ENCODE measurements around the gene GAS7. TPM values are rescaled to one million over a fixed set of nuclear protein-coding genes. Genes with fewer than 3 reads are reported as not detected.

GAS7 gene
- polyA plus RNA-seq, 1 donor (not counting 4 experiments of a cell fraction or from before 2014, with no cell fraction given): 0.10 TPM

DNA sequence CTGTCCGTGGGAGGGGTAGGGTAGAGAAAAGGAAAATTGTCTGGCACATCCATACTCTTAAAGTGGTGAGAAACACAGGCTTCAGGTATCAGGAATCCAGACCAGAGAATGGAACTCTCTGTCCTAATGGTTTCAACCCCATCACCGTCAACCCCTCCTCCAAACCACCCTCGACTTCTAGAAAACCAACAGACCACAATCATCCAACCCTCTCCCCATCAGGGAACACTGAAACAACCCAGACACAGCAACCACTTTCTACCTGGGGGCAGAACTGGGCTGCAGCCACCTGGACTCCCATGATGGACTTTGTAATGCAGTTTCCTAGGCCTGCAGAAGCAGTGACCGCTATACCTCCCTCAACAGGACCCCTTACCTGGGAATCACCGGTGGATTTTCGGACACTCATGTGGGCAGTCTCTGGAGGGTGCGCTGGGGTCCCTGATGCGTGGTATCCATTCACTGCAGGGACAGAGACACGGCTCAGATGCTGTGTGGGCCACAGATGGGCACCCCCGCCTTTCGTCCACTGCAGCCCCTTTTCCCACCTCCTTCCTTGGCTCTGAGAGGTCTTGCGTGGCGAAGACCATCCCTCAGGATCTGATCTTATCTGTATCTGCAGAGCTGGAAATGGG lies 229.0 kb downstream of the GAS7 start:
- H4K20me1 ChIP-seq (ENCODE audit: control insufficient read depth, extremely low read depth, insufficient read depth, low read length): no peaks in the 10 kb centered on the region
- H3K9me3 ChIP-seq (ENCODE audit: control insufficient read depth, low read depth, low read length): no peaks in the 10 kb centered on the region
- dilution Hi-C loops (cut with MboI; ENCODE audit: extremely low pct_ligation_motif_present, low sequenced_read_pairs): no loop called here
- FAIRE-seq (no peak), DNase-seq (ENCODE audit: low read depth, low spot score) (no peak)
- H3K27me3 ChIP-seq (ENCODE audit: control insufficient read depth, extremely low read depth, insufficient read depth, low read length): no peaks in the 10 kb centered on the region
- no peak overlapping the region for H3K9ac ChIP-seq (ENCODE audit: control insufficient read depth, extremely low read depth, insufficient read depth, low read length)
- H3K79me2 ChIP-seq (ENCODE audit: control insufficient read depth, insufficient read depth, low read length): no peaks in the 10 kb centered on the region
- no peak overlapping the region for H3K4me2 ChIP-seq (ENCODE audit: control insufficient read depth, extremely low read depth, insufficient read depth, low read depth, low read length)
- H3K9me1 ChIP-seq (ENCODE audit: control insufficient read depth, extremely low read depth, insufficient read depth, low read length): no peaks in the 10 kb centered on the region
- no peak overlapping the region for H3K4me3 ChIP-seq (ENCODE audit: control insufficient read depth in 2 of 3, extremely low read depth in 1 of 3, insufficient read depth in 2 of 3, low read depth in 1 of 3, low read length in 3 of 3)
- no peak overlapping the region for H2AFZ ChIP-seq (ENCODE audit: control insufficient read depth, low read length)
- no peak for TF ChIP-seq EZH2 (IDR thresholded peaks at IDR 0.05; ENCODE audit: low read length)
- TF ChIP-seq, protein P1, sequence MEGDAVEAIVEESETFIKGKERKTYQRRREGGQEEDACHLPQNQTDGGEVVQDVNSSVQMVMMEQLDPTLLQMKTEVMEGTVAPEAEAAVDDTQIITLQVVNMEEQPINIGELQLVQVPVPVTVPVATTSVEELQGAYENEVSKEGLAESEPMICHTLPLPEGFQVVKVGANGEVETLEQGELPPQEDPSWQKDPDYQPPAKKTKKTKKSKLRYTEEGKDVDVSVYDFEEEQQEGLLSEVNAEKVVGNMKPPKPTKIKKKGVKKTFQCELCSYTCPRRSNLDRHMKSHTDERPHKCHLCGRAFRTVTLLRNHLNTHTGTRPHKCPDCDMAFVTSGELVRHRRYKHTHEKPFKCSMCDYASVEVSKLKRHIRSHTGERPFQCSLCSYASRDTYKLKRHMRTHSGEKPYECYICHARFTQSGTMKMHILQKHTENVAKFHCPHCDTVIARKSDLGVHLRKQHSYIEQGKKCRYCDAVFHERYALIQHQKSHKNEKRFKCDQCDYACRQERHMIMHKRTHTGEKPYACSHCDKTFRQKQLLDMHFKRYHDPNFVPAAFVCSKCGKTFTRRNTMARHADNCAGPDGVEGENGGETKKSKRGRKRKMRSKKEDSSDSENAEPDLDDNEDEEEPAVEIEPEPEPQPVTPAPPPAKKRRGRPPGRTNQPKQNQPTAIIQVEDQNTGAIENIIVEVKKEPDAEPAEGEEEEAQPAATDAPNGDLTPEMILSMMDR (optimal IDR thresholded peaks at IDR 0.05 in 1 of 3, IDR thresholded peaks at IDR 0.05 in 1 of 3, conservative IDR thresholded peaks at IDR 0.05 in 1 of 3; ENCODE audit: extremely low read depth in 1 of 3, insufficient read depth in 2 of 3, low read length in 3 of 3): no peak
- no peaks in the 10 kb centered on the region for H3K36me3 ChIP-seq (ENCODE audit: control insufficient read depth in 2 of 2, extremely low read depth in 1 of 2, insufficient read depth in 2 of 2, low read length in 2 of 2)
- H3K27ac ChIP-seq (ENCODE audit: control insufficient read depth, insufficient read depth, low read length): no peak overlapping the region
- H3K4me1 ChIP-seq (ENCODE audit: control insufficient read depth, extremely low read depth, insufficient read depth, low read length): no peaks in the 10 kb centered on the region

DNA sequence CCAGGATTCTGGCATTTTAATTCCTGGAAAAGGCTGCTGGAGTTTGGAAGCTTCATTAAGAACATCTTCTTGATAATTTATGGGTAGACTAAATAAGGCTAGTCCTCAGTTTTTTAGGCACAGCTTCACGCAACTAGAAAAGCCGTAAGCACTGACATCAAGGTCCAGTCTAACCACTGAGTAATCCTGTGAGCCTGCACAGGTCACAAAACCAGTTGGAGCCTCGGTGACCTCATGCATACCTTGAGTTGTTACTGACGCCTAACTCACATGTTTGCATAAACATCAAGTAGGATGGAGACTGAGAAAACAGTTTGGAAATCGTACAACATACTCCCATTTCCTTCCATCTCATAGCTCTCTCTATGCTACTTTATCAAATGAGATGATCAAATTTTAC lies 229.5 kb downstream of the GAS7 start:
- Histone ChIP-seq H3K27me3 (ENCODE audit: control insufficient read depth, extremely low read depth, insufficient read depth, low read length) (no peaks in the 10 kb centered on the region), H4K20me1 (ENCODE audit: control insufficient read depth, extremely low read depth, insufficient read depth, low read length) (no peaks in the 10 kb centered on the region), H3K9me1 (ENCODE audit: control insufficient read depth, extremely low read depth, insufficient read depth, low read length) (no peaks in the 10 kb centered on the region), H3K36me3 (ENCODE audit: control insufficient read depth in 2 of 2, extremely low read depth in 1 of 2, insufficient read depth in 2 of 2, low read length in 2 of 2) (no peaks in the 10 kb centered on the region), H2AFZ (ENCODE audit: control insufficient read depth, low read length) (no peak overlapping the region), H3K4me1 (ENCODE audit: control insufficient read depth, extremely low read depth, insufficient read depth, low read length) (no peaks in the 10 kb centered on the region), H3K4me2 (ENCODE audit: control insufficient read depth, extremely low read depth, insufficient read depth, low read depth, low read length) (no peak overlapping the region), H3K79me2 (ENCODE audit: control insufficient read depth, insufficient read depth, low read length) (no peaks in the 10 kb centered on the region), H3K4me3 (ENCODE audit: control insufficient read depth in 2 of 3, extremely low read depth in 1 of 3, insufficient read depth in 2 of 3, low read depth in 1 of 3, low read length in 3 of 3) (no peak overlapping the region), H3K27ac (ENCODE audit: control insufficient read depth, insufficient read depth, low read length) (no peak overlapping the region), H3K9me3 (ENCODE audit: control insufficient read depth, low read depth, low read length) (no peaks in the 10 kb centered on the region), H3K9ac (ENCODE audit: control insufficient read depth, extremely low read depth, insufficient read depth, low read length) (no peak overlapping the region)
- FAIRE-seq (no peak), DNase-seq (ENCODE audit: low read depth, low spot score) (no peak)
- TF ChIP-seq EZH2 (IDR thresholded peaks at IDR 0.05; ENCODE audit: low read length): no peak
- TF ChIP-seq, protein P1 (optimal IDR thresholded peaks at IDR 0.05 in 1 of 3, IDR thresholded peaks at IDR 0.05 in 1 of 3, conservative IDR thresholded peaks at IDR 0.05 in 1 of 3; ENCODE audit: extremely low read depth in 1 of 3, insufficient read depth in 2 of 3, low read length in 3 of 3): no peak
- dilution Hi-C loops (cut with MboI; ENCODE audit: extremely low pct_ligation_motif_present, low sequenced_read_pairs): no loop called here

Measured in keratinocyte (primary cell).